Measurements from ENCODE around the gene MMP12.

DNA sequence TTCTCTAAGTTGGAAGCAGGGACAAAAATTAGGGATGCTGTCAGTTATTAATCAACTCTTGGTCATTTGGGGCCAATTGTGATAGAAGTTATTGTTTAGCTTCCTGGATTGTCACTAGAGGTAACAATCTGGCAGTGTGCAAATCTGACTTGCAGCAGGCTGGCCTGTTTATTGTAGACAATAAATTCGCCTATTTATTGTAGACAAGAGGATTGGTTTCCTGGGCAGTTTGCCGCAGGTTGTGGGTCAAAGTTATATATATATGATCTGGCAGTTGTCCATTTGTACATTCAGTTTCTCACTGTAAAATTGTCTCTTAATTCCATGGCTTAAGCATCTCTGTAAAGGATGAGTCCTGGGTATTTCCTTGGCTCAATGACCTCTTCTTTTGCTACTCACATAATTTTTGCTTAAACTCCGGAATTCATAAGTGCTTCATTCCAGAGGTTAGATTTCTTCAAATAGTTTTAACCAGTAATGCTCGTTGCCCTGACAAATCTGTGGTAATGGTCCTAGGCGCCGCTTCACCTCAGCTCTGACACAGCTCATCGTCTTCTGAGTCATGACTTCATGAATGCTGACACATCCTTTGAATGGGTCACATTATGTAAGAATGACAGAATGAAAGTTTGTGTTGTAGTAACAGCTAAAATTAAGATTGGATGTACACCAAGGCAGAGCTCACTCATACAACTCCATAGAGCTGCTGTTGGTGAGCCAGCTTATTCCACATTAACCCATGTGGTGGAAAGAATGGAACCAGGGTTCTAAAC, 23.6 kb downstream of the MMP12 start:
- TF ChIP-seq, protein P1, sequence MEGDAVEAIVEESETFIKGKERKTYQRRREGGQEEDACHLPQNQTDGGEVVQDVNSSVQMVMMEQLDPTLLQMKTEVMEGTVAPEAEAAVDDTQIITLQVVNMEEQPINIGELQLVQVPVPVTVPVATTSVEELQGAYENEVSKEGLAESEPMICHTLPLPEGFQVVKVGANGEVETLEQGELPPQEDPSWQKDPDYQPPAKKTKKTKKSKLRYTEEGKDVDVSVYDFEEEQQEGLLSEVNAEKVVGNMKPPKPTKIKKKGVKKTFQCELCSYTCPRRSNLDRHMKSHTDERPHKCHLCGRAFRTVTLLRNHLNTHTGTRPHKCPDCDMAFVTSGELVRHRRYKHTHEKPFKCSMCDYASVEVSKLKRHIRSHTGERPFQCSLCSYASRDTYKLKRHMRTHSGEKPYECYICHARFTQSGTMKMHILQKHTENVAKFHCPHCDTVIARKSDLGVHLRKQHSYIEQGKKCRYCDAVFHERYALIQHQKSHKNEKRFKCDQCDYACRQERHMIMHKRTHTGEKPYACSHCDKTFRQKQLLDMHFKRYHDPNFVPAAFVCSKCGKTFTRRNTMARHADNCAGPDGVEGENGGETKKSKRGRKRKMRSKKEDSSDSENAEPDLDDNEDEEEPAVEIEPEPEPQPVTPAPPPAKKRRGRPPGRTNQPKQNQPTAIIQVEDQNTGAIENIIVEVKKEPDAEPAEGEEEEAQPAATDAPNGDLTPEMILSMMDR (IDR thresholded peaks at IDR 0.05): no peak
- no peak for TF ChIP-seq POLR2A (IDR thresholded peaks at IDR 0.05)

Measured in Peyer's patch (tissue), 4 donors.